ENCODE results near the gene SLC35E4.
"Not testable (repeated sequence)": the region's sequence is repeated elsewhere in the genome, so short reads cannot be mapped to it uniquely, and the experiment has no call there.

Gene SLC35E4

GRCh38 chr22:30654361-30654760 is 18.8 kb downstream of the SLC35E4 start:
- no peak for DNase-seq

- no peak for DNase-seq
Measured at GRCh38 chr22:30655532-30655931, 20.0 kb downstream of the SLC35E4 start.

GRCh38 chr22:30662040-30662439 is 26.5 kb downstream of the SLC35E4 start:
- no peak for DNase-seq

GRCh38 chr22:30664798-30665197 is 29.2 kb downstream of the SLC35E4 start:
- DNase-seq: no peak

GRCh38 chr22:30665266-30665665 is 29.7 kb downstream of the SLC35E4 start:
- DNase-seq: no peak

- no peak for DNase-seq
Measured at GRCh38 chr22:30665786-30666185, 30.2 kb downstream of the SLC35E4 start.

- DNase-seq: no peak
Measured at GRCh38 chr22:30667107-30667493, 31.5 kb downstream of the SLC35E4 start.

GRCh38 chr22:30667494-30668385 is 32.2 kb downstream of the SLC35E4 start, which contains the start of gene DUSP18:
Gene DUSP18 (minus strand): TSS chr22:30667875. CDS start chr22:30664003, 3,872 bp downstream.
- DNase-seq: peak; percentile 98

GRCh38 chr22:30668386-30668710 is 32.8 kb downstream of the SLC35E4 start:
- DNase-seq: no peak

- no peak for DNase-seq
Measured at GRCh38 chr22:30671071-30671470, 35.5 kb downstream of the SLC35E4 start.

GRCh38 chr22:30673136-30673535 is 37.6 kb downstream of the SLC35E4 start:
- DNase-seq: no peak

GRCh38 chr22:30674482-30674881 is 38.9 kb downstream of the SLC35E4 start:
- DNase-seq: no peak

- DNase-seq: peak; percentile 36
Measured at GRCh38 chr22:30675436-30675835, 39.9 kb downstream of the SLC35E4 start.

GRCh38 chr22:30676565-30676964 is 41.0 kb downstream of the SLC35E4 start:
- DNase-seq: not testable (repeated sequence)

GRCh38 chr22:30679895-30680690 is 44.5 kb downstream of the SLC35E4 start:
- DNase-seq: not testable (repeated sequence)

GRCh38 chr22:30680991-30681770 is 45.6 kb downstream of the SLC35E4 start:
- DNase-seq: no peak

GRCh38 chr22:30681831-30682230 is 46.2 kb downstream of the SLC35E4 start:
- DNase-seq: no peak

- no peak for DNase-seq
Measured at GRCh38 chr22:30685178-30685577, 49.6 kb downstream of the SLC35E4 start.

GRCh38 chr22:30687358-30687757 is 51.8 kb downstream of the SLC35E4 start:
- no peak for DNase-seq

- DNase-seq: no peak
Measured at GRCh38 chr22:30689622-30690021, 54.0 kb downstream of the SLC35E4 start.

- no peak for DNase-seq
Measured at GRCh38 chr22:30691204-30691603, 55.6 kb downstream of the SLC35E4 start.

GRCh38 chr22:30694171-30694639 is 58.6 kb downstream of the SLC35E4 start:
- peak; percentile 89 for DNase-seq
